Stimulated activated naive B cell treated with anti-CD40 and anti-IgM and Interleukin-4, amounts not matched to agents 10 μg/mL and 1 μg/mL and 100 μg/mL, for 72 hours (primary cell): ENCODE data around the gene P4HTM.
A peak's percentile ranks its signal among the peaks of the same experiment; 100 is the strongest.

ENCODE experiments used
- ATAC-seq, 2 donors: fragments of 150-1000 bp; cut with Tn5 transposase; replicated peaks; 2 replicates each; pipeline ENCODE4 v1.10.0; 2021; ENCODE audit warnings: moderate library complexity in 1 of 2
- DNase-seq: peaks from one replicate; pipeline ENCODE4 v3.0.0; 2021
- H3K27ac Mint-ChIP-seq: one replicate; pipeline ENCODE4 v1.8.0; 2022; ENCODE audit warnings: mild to moderate bottlenecking, mixed read lengths
- H3K27me3 Mint-ChIP-seq, 2 donors: one replicate each; pipeline ENCODE4 v1.8.0; 2022; ENCODE audit warnings: mixed read lengths in 2 of 2
- H3K36me3 Mint-ChIP-seq, 2 donors: one replicate each; pipeline ENCODE4 v1.8.0; 2022; ENCODE audit warnings: mixed read lengths in 2 of 2, mild to moderate bottlenecking in 1 of 2
- H3K4me1 Mint-ChIP-seq, 2 donors: one replicate each; pipeline ENCODE4 v1.8.0; 2022; ENCODE audit warnings: mixed read lengths in 2 of 2, mild to moderate bottlenecking in 1 of 2
- H3K4me3 Mint-ChIP-seq, 2 donors: one replicate each; pipeline ENCODE4 v1.8.0; 2022; ENCODE audit warnings: mild to moderate bottlenecking in 2 of 2, mixed read lengths in 2 of 2, moderate library complexity in 1 of 2
- H3K9me3 Mint-ChIP-seq, 2 donors: one replicate each; pipeline ENCODE4 v1.8.0; 2022; ENCODE audit warnings: mixed read lengths in 2 of 2, mild to moderate bottlenecking in 1 of 2

Gene P4HTM

GRCh38 chr3:48966876-48967361 lies 23.1 kb upstream of the P4HTM start:
- ATAC-seq: no peak
- Mint-ChIP-seq H3K4me3 (no peak overlapping the region), H3K27ac (no peak overlapping the region), H3K9me3 (no peaks in the 10 kb centered on the region), H3K36me3 (peaks cover 24 to 48% of the 10 kb centered on the region in 2 donors), H3K27me3 (no peaks in the 10 kb centered on the region), H3K4me1 (peaks cover 0 to 2% of the 10 kb centered on the region in 2 donors)
- no peak for DNase-seq

GRCh38 chr3:48970586-48970985 lies 19.5 kb upstream of the P4HTM start:
- no peaks in the 10 kb centered on the region for H3K9me3 Mint-ChIP-seq
- no peak for ATAC-seq
- H3K36me3 Mint-ChIP-seq: peaks cover 23 to 43% of the 10 kb centered on the region in 2 donors
- no peak overlapping the region for H3K4me3 Mint-ChIP-seq
- DNase-seq: no peak
- no peaks in the 10 kb centered on the region for H3K4me1 Mint-ChIP-seq
- no peaks in the 10 kb centered on the region for H3K27me3 Mint-ChIP-seq
- no peak overlapping the region for H3K27ac Mint-ChIP-seq

- Mint-ChIP-seq H3K9me3 (no peaks in the 10 kb centered on the region), H3K4me1 (no peaks in the 10 kb centered on the region), H3K36me3 (peaks cover 33 to 40% of the 10 kb centered on the region in 2 donors), H3K27ac (no peak overlapping the region), H3K4me3 (no peak overlapping the region), H3K27me3 (no peaks in the 10 kb centered on the region)
- no peak for DNase-seq
- ATAC-seq: no peak
Measured at GRCh38 chr3:48974076-48974864, 15.8 kb upstream of the P4HTM start.

- H3K36me3 Mint-ChIP-seq: peaks cover 33 to 49% of the 10 kb centered on the region in 2 donors
- H3K9me3 Mint-ChIP-seq: no peaks in the 10 kb centered on the region
- H3K27ac Mint-ChIP-seq: no peak overlapping the region
- ATAC-seq: no peak
- no peak for DNase-seq
- H3K27me3 Mint-ChIP-seq: no peaks in the 10 kb centered on the region
- no peak overlapping the region for H3K4me3 Mint-ChIP-seq
- no peaks in the 10 kb centered on the region for H3K4me1 Mint-ChIP-seq
Measured at GRCh38 chr3:48979451-48979850, 10.6 kb upstream of the P4HTM start.

- no peak for ATAC-seq
- Mint-ChIP-seq H3K27me3 (no peaks in the 10 kb centered on the region), H3K4me1 (no peaks in the 10 kb centered on the region), H3K4me3 (no peak overlapping the region), H3K27ac (no peak overlapping the region), H3K9me3 (no peaks in the 10 kb centered on the region), H3K36me3 (peaks cover 30 to 52% of the 10 kb centered on the region in 2 donors)
- no peak for DNase-seq
Measured at GRCh38 chr3:48980295-48980694, 9.7 kb upstream of the P4HTM start.

- H3K4me3 Mint-ChIP-seq: no peak overlapping the region
- no peaks in the 10 kb centered on the region for H3K9me3 Mint-ChIP-seq
- no peak overlapping the region for H3K27ac Mint-ChIP-seq
- H3K4me1 Mint-ChIP-seq: peaks cover 0 to 3% of the 10 kb centered on the region in 2 donors
- DNase-seq: no peak
- H3K36me3 Mint-ChIP-seq: peaks cover 33 to 62% of the 10 kb centered on the region in 2 donors
- ATAC-seq: no peak
- no peaks in the 10 kb centered on the region for H3K27me3 Mint-ChIP-seq
Measured at GRCh38 chr3:48982016-48982415, 8.0 kb upstream of the P4HTM start.

- Mint-ChIP-seq H3K27me3 (no peaks in the 10 kb centered on the region), H3K4me3 (no peak overlapping the region), H3K9me3 (no peaks in the 10 kb centered on the region), H3K36me3 (peaks cover 31 to 59% of the 10 kb centered on the region in 2 donors), H3K27ac (no peak overlapping the region), H3K4me1 (peaks cover 2 to 3% of the 10 kb centered on the region in 2 donors)
- no peak for ATAC-seq
- DNase-seq: no peak
Measured at GRCh38 chr3:48982686-48983085, 7.4 kb upstream of the P4HTM start.

GRCh38 chr3:48983096-48983495 lies 6.9 kb upstream of the P4HTM start:
- Mint-ChIP-seq H3K36me3 (peaks cover 27 to 60% of the 10 kb centered on the region in 2 donors), H3K4me3 (no peak overlapping the region), H3K27ac (peak overlapping the region; percentile 14), H3K27me3 (no peaks in the 10 kb centered on the region), H3K9me3 (no peaks in the 10 kb centered on the region), H3K4me1 (peaks cover 5 to 6% of the 10 kb centered on the region in 2 donors)
- ATAC-seq: no peak
- no peak for DNase-seq

GRCh38 chr3:48984663-48985062 lies 5.4 kb upstream of the P4HTM start:
- peaks cover 12 to 17% of the 10 kb centered on the region in 2 donors for H3K4me1 Mint-ChIP-seq
- no peaks in the 10 kb centered on the region for H3K27me3 Mint-ChIP-seq
- H3K27ac Mint-ChIP-seq: no peak overlapping the region
- H3K4me3 Mint-ChIP-seq: no peak overlapping the region
- ATAC-seq (no peak), DNase-seq (no peak)
- no peaks in the 10 kb centered on the region for H3K9me3 Mint-ChIP-seq
- H3K36me3 Mint-ChIP-seq: peaks cover 20 to 52% of the 10 kb centered on the region in 2 donors

GRCh38 chr3:48985831-48986376 lies 4.1 kb upstream of the P4HTM start:
- Mint-ChIP-seq H3K9me3 (no peaks in the 10 kb centered on the region), H3K4me3 (no peak overlapping the region), H3K36me3 (peaks cover 21 to 45% of the 10 kb centered on the region in 2 donors), H3K4me1 (peaks cover 13 to 23% of the 10 kb centered on the region in 2 donors), H3K27me3 (no peaks in the 10 kb centered on the region), H3K27ac (peak overlapping the region; percentile 28)
- DNase-seq (no peak), ATAC-seq (no peak)

GRCh38 chr3:48989126-48989795 lies 780 bp upstream of the P4HTM start:
- Mint-ChIP-seq H3K27ac (peak overlapping the region; percentile 97), H3K4me1 (peaks cover 25 to 42% of the 10 kb centered on the region in 2 donors)

GRCh38 chr3:48990636-48991469 lies 812 bp downstream of the P4HTM start:
- DNase-seq (no peak), ATAC-seq (peak; percentile 20 to 35)
- H3K36me3 Mint-ChIP-seq: peaks cover 20 to 25% of the 10 kb centered on the region in 2 donors
- no peaks in the 10 kb centered on the region for H3K9me3 Mint-ChIP-seq
- peaks cover 26 to 51% of the 10 kb centered on the region in 2 donors for H3K4me1 Mint-ChIP-seq
- H3K4me3 Mint-ChIP-seq: peak overlapping the region; percentile 90 to 91
- H3K27me3 Mint-ChIP-seq: no peaks in the 10 kb centered on the region
- peak overlapping the region; percentile 93 for H3K27ac Mint-ChIP-seq

More at GRCh38 chr3:48989126-48989795, 780 bp upstream of the P4HTM start:
- DNase-seq: no peak
- Mint-ChIP-seq H3K36me3 (peaks cover 8 to 28% of the 10 kb centered on the region in 2 donors), H3K9me3 (no peaks in the 10 kb centered on the region), H3K4me3 (peak overlapping the region; percentile 97 to 98), H3K27me3 (no peaks in the 10 kb centered on the region)
- peak; percentile 0 to 2 for ATAC-seq

GRCh38 chr3:48991851-48992545 lies 2.0 kb downstream of the P4HTM start:
- ATAC-seq (no peak), DNase-seq (no peak)
- Mint-ChIP-seq H3K27me3 (no peaks in the 10 kb centered on the region), H3K4me3 (peak overlapping the region in 1 of 2 donors; percentile 48), H3K4me1 (peaks cover 23 to 51% of the 10 kb centered on the region in 2 donors), H3K9me3 (no peaks in the 10 kb centered on the region), H3K27ac (peak overlapping the region; percentile 56), H3K36me3 (peaks cover 18 to 19% of the 10 kb centered on the region in 2 donors)
